ENCODE data around the gene POLR1G. TPM values are rescaled to one million over a fixed set of nuclear protein-coding genes. Genes with fewer than 3 reads are reported as not detected.

The POLR1G gene
- total and polyA plus RNA-seq, 9 of the 15 experiments (the other 6 are each of a cell fraction or from before 2014, with no cell fraction given): 3.0 to 50.1 (median 27.4) TPM

GRCh38 chr19:45444318-45445041 lies 38.0 kb downstream of the POLR1G start (continued):
- peak; percentile 63; the same call in 1 of the 2 replicates for TF ChIP-seq ZNF12 (CRISPR knock-in tag; IDR thresholded peaks at IDR 0.05)
- no peak for TF ChIP-seq MBD1 (CRISPR knock-in tag; IDR thresholded peaks at IDR 0.05)
- no peak for TF ChIP-seq MITF (IDR thresholded peaks at IDR 0.05)
- no peak for TF ChIP-seq DDX20 (tag; IDR thresholded peaks at IDR 0.05; ENCODE audit: low read depth)
- TF ChIP-seq REST (IDR thresholded peaks at IDR 0.05; ENCODE audit: borderline replicate concordance): no peak
- TF ChIP-seq REST (CRISPR knock-in tag; IDR thresholded peaks at IDR 0.05; ENCODE audit: low read depth): peak; percentile 76; the same call in 1 of the 2 replicates
- TF ChIP-seq THRB (CRISPR knock-in tag; conservative IDR thresholded peaks at IDR 0.05): 0 out of 2 replicates have a peak, but pooled peaks have one; percentile 39
- no peak for TF ChIP-seq THAP12 (CRISPR knock-in tag; IDR thresholded peaks at IDR 0.05)
- TF ChIP-seq E2F5 (CRISPR knock-in tag; IDR thresholded peaks at IDR 0.05): no peak
- no peak; a peak in 1 of 4 replicates for TF ChIP-seq RCOR1 (IDR thresholded peaks at IDR 0.05; ENCODE audit: borderline replicate concordance in 1 of 2, low read depth in 2 of 2, low read length in 2 of 2)

Measured in K562 (cell line).